MM.1S (cell line): ENCODE measurements around the gene FAM9A.

ENCODE experiments used
- DNase-seq: peaks from one replicate; pipeline ENCODE4 v3.0.0-alpha.2; 2015
- H2AFZ ChIP-seq: fragments of 300-600 bp; sonication (generic); 2 replicates; pipeline ENCODE4 v1.6.0; 2016; ENCODE audit warnings: antibody characterized with exemption, low read length
- H3F3A ChIP-seq: fragments of 300-600 bp; sonication (generic); 2 replicates; pipeline ENCODE4 v1.6.1; 2016; ENCODE audit warnings: mild to moderate bottlenecking, antibody characterized with exemption, low read length, moderate library complexity, mixed read lengths; ENCODE audit not compliant: insufficient read depth
- H3K27ac ChIP-seq: fragments of 300-600 bp; sonication (generic); 2 replicates; pipeline ENCODE4 v1.5.1; 2016; ENCODE audit warnings: mild to moderate bottlenecking, low read length
- H3K27me3 ChIP-seq: fragments of 300-600 bp; sonication (generic); replicated peaks from 2 replicates; pipeline ENCODE4 v1.6.0; 2016; ENCODE audit warnings: low read length; ENCODE audit not compliant: insufficient read depth
- H3K36me3 ChIP-seq: fragments of 300-600 bp; sonication (generic); replicated peaks from 2 replicates; pipeline ENCODE4 v1.6.1; 2016; ENCODE audit warnings: mild to moderate bottlenecking, low read length, mixed read lengths; ENCODE audit not compliant: insufficient read depth
- H3K4me1 ChIP-seq: fragments of 300-600 bp; sonication (generic); 2 replicates; pipeline ENCODE4 v1.6.1; 2016; ENCODE audit warnings: low read length, mixed read lengths
- H3K4me2 ChIP-seq: fragments of 300-600 bp; sonication (generic); 2 replicates; pipeline ENCODE4 v1.6.0; 2016; ENCODE audit warnings: low read depth, low read length
- H3K4me3 ChIP-seq: fragments of 300-600 bp; sonication (generic); 2 replicates; pipeline ENCODE4 v1.5.1; 2016; ENCODE audit warnings: low read length, mixed read lengths
- H3K79me2 ChIP-seq: fragments of 300-600 bp; sonication (generic); 2 replicates; pipeline ENCODE4 v1.6.1; 2016; ENCODE audit warnings: mixed run types, low read length, mixed read lengths
- H3K9ac ChIP-seq: fragments of 300-600 bp; sonication (generic); 2 replicates; pipeline ENCODE4 v1.6.1; 2016; ENCODE audit warnings: low read length, mixed read lengths
- H3K9me2 ChIP-seq: fragments of 300-600 bp; sonication (generic); replicated peaks from 2 replicates; pipeline ENCODE4 v1.6.1; 2016; ENCODE audit warnings: mild to moderate bottlenecking, low read length, mixed read lengths; ENCODE audit not compliant: insufficient read depth
- H3K9me3 ChIP-seq: fragments of 300-600 bp; sonication (generic); replicated peaks from 2 replicates; pipeline ENCODE4 v1.6.1; 2016; ENCODE audit warnings: mild to moderate bottlenecking, low read length, mixed read lengths; ENCODE audit not compliant: insufficient read depth
- H4K20me1 ChIP-seq: fragments of 300-600 bp; sonication (generic); 2 replicates; pipeline ENCODE4 v1.6.1; 2016; ENCODE audit warnings: mild to moderate bottlenecking, low read length, moderate library complexity, mixed read lengths; ENCODE audit not compliant: insufficient read depth
- EZH2 ChIP-seq: fragments of 300-600 bp; sonication (generic); optimal IDR thresholded peaks from 2 replicates; pipeline ENCODE3; 2017; ENCODE audit warnings: low read depth, mild to moderate bottlenecking, antibody characterized with exemption, low read length, mixed read lengths
- EZH2phosphoT487 ChIP-seq: fragments of 300-600 bp; sonication (generic); IDR thresholded peaks from 2 replicates; pipeline ENCODE4 v1.6.1; 2018; ENCODE audit warnings: antibody characterized with exemption, low read length
- TF ChIP-seq, protein P1 (sequence below): fragments of 300-600 bp; sonication (generic); IDR thresholded peaks from 2 replicates; pipeline ENCODE4 v1.5.1; 2016; ENCODE audit warnings: antibody characterized with exemption, low read length, mixed read lengths

FAM9A gene

DNA sequence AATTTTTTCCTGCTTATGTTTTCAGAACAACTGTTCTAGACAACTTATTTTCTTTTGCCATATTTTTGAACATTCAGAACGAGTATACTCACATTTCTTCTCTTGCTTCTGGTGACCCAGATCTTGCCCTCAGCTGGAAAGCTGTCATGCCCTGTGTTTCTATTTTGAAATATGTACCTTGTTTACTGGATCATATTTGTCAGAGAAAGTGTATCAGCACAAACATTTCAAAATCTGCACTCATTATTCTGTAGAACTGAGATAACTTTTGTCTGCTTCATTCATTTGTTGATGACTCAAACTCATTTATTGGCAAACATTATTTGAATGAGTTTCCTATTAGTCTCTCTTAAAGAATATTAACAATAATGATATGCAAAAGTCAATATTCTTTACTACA is 46.2 kb upstream of the FAM9A start:
- TF ChIP-seq, protein P1, sequence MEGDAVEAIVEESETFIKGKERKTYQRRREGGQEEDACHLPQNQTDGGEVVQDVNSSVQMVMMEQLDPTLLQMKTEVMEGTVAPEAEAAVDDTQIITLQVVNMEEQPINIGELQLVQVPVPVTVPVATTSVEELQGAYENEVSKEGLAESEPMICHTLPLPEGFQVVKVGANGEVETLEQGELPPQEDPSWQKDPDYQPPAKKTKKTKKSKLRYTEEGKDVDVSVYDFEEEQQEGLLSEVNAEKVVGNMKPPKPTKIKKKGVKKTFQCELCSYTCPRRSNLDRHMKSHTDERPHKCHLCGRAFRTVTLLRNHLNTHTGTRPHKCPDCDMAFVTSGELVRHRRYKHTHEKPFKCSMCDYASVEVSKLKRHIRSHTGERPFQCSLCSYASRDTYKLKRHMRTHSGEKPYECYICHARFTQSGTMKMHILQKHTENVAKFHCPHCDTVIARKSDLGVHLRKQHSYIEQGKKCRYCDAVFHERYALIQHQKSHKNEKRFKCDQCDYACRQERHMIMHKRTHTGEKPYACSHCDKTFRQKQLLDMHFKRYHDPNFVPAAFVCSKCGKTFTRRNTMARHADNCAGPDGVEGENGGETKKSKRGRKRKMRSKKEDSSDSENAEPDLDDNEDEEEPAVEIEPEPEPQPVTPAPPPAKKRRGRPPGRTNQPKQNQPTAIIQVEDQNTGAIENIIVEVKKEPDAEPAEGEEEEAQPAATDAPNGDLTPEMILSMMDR: no peak
- TF ChIP-seq EZH2phosphoT487 (no peak), EZH2 (no peak)
- H3K4me2 ChIP-seq: no peak overlapping the region
- H4K20me1 ChIP-seq: no peaks in the 10 kb centered on the region
- no peak overlapping the region for H3K4me3 ChIP-seq
- no peak for DNase-seq
- no peaks in the 10 kb centered on the region for H3K9me2 ChIP-seq
- H3K27ac ChIP-seq: no peak overlapping the region
- H3K9me3 ChIP-seq: no peaks in the 10 kb centered on the region
- H2AFZ ChIP-seq: no peak overlapping the region
- no peak overlapping the region for H3K9ac ChIP-seq
- no peaks in the 10 kb centered on the region for H3K27me3 ChIP-seq
- H3K4me1 ChIP-seq: no peaks in the 10 kb centered on the region
- no peaks in the 10 kb centered on the region for H3K79me2 ChIP-seq
- no peaks in the 10 kb centered on the region for H3F3A ChIP-seq
- no peaks in the 10 kb centered on the region for H3K36me3 ChIP-seq

GRCh38 chrX:8846266-8846665 is 45.1 kb upstream of the FAM9A start:
- Histone ChIP-seq H3K4me1 (no peaks in the 10 kb centered on the region), H3K27me3 (no peaks in the 10 kb centered on the region), H3F3A (no peaks in the 10 kb centered on the region), H3K36me3 (no peaks in the 10 kb centered on the region), H3K4me3 (no peak overlapping the region), H2AFZ (no peak overlapping the region), H3K9me2 (no peaks in the 10 kb centered on the region), H3K27ac (no peak overlapping the region), H3K9me3 (no peaks in the 10 kb centered on the region), H4K20me1 (no peaks in the 10 kb centered on the region), H3K79me2 (no peaks in the 10 kb centered on the region), H3K9ac (no peak overlapping the region), H3K4me2 (no peak overlapping the region)
- no peak for TF ChIP-seq EZH2phosphoT487
- TF ChIP-seq, protein P1: no peak
- TF ChIP-seq EZH2: no peak
- no peak for DNase-seq

DNA sequence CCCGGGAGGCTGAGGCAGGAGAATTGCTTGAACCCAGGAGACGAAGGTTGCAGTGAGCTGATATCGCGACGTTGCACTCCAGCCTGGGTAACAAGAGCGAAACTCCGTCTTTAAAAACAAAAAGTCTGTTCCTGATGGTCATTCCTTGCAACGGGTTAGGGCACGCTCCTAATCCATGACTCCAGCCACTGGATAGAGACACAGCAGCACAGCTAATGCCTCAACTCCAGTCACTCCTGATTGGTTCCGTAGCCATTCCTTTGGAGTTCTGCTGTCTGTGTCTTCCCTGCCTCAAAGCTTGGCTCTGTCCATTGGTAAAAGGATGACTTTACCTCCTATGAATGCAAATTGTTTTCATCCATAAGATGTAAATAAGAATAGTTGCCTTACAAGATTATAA is 44.3 kb upstream of the FAM9A start:
- Histone ChIP-seq H3K4me1 (no peaks in the 10 kb centered on the region), H2AFZ (no peak overlapping the region), H3K27ac (no peak overlapping the region)

More for the DNA sequence above, 44.3 kb upstream of the FAM9A start:
- no peaks in the 10 kb centered on the region for H3K36me3 ChIP-seq
- TF ChIP-seq, protein P1: no peak
- TF ChIP-seq EZH2: no peak
- TF ChIP-seq EZH2phosphoT487: no peak
- H4K20me1 ChIP-seq: no peaks in the 10 kb centered on the region
- no peaks in the 10 kb centered on the region for H3K9me2 ChIP-seq
- H3K27me3 ChIP-seq: no peaks in the 10 kb centered on the region
- H3K9me3 ChIP-seq: no peaks in the 10 kb centered on the region
- H3F3A ChIP-seq: no peaks in the 10 kb centered on the region
- DNase-seq: no peak
- no peak overlapping the region for H3K4me3 ChIP-seq
- no peaks in the 10 kb centered on the region for H3K79me2 ChIP-seq
- H3K4me2 ChIP-seq: no peak overlapping the region
- no peak overlapping the region for H3K9ac ChIP-seq
